Smooth muscle cell (in vitro differentiated cells): ENCODE data around the gene C10orf90. TPM values are rescaled to one million over a fixed set of nuclear protein-coding genes. Genes with fewer than 3 reads are reported as not detected.

Experiments used
- DNase-seq: peaks from one replicate; lab custom pipeline; 2025; ENCODE audit not compliant: unreplicated experiment; lab: John Stamatoyannopoulos, UW
- H2AFZ ChIP-seq: fragments of 200-600 bp; sonication (generic); 2 replicates; pipeline ENCODE4 v1.6.0; 2016; ENCODE audit warnings: antibody characterized with exemption, low read depth, mild to moderate bottlenecking
- H3F3A ChIP-seq: fragments of 200-600 bp; sonication (generic); 2 replicates; pipeline ENCODE4 v1.6.0; 2017; ENCODE audit warnings: antibody characterized with exemption, low read depth
- H3K27ac ChIP-seq: fragments of 200-600 bp; sonication (generic); 2 replicates; pipeline ENCODE4 v1.5.1; 2016; ENCODE audit warnings: low read depth, mild to moderate bottlenecking
- H3K27me3 ChIP-seq: fragments of 200-600 bp; sonication (generic); 2 replicates; pipeline ENCODE4 v1.6.1; 2016; ENCODE audit warnings: low read depth, mild to moderate bottlenecking
- H3K36me3 ChIP-seq: fragments of 200-600 bp; sonication (generic); 2 replicates; pipeline ENCODE4 v1.5.1; 2016; ENCODE audit warnings: low read depth
- H3K4me1 ChIP-seq: fragments of 200-600 bp; sonication (generic); 2 replicates; pipeline ENCODE4 v1.5.1; 2016; ENCODE audit warnings: low read depth
- H3K4me2 ChIP-seq: fragments of 200-600 bp; sonication (generic); 2 replicates; pipeline ENCODE4 v1.6.0; 2016; ENCODE audit warnings: mild to moderate bottlenecking
- H3K4me3 ChIP-seq: fragments of 200-600 bp; sonication (generic); 2 replicates; pipeline ENCODE4 v1.5.1; 2016; ENCODE audit warnings: mild to moderate bottlenecking
- H3K79me2 ChIP-seq: fragments of 200-600 bp; sonication (generic); 2 replicates; pipeline ENCODE4 v1.6.0; 2016; ENCODE audit warnings: low read depth, mild to moderate bottlenecking
- H3K9ac ChIP-seq: fragments of 200-600 bp; sonication (generic); 2 replicates; pipeline ENCODE4 v1.6.0; 2016; ENCODE audit warnings: low read depth
- H3K9me3 ChIP-seq: fragments of 200-600 bp; sonication (generic); replicated peaks from 2 replicates; pipeline ENCODE4 v1.5.1; 2016; ENCODE audit warnings: low read depth
- H4K20me1 ChIP-seq: fragments of 200-600 bp; sonication (generic); 2 replicates; pipeline ENCODE4 v1.6.0; 2016; ENCODE audit warnings: low read depth
- WGBS: methylation state at CpG from one replicate; pipeline ENCODE4 v1.1.7; 2016; ENCODE audit warnings: low lambda C conversion rate; 5-methylcytosine and 5-hydroxymethylcytosine counted together
- polyA plus RNA-seq: library from polyadenylated mRNA; unstranded; fragments of >200 nt; fragmentation: Nextera tagmentation; extraction: Ambion mirVana; gene quantifications from 2 replicates; pipeline ENCODE4 v1.2.1, GENCODE V29; 2016
- total RNA-seq: library from RNA; depleted of rRNA; stranded (reverse); fragments of >200 nt; gene quantifications from 2 replicates; pipeline ENCODE4 v1.2.3, GENCODE V29; 2014
- TF ChIP-seq, protein P1 (sequence below): fragments of 200-600 bp; sonication (generic); IDR thresholded peaks from 2 replicates; pipeline ENCODE4 v1.5.1; 2017; ENCODE audit warnings: borderline replicate concordance, mild to moderate bottlenecking, antibody characterized with exemption; ENCODE audit not compliant: insufficient read depth, poor library complexity, severe bottlenecking

The C10orf90 gene
- total and polyA plus RNA-seq, 2 experiments from 2014 or later: 0.10 to 1.8 TPM

GRCh38 chr10:126637501-126637900, 33.0 kb downstream of the C10orf90 start:
- Histone ChIP-seq H3K4me3 (no peak overlapping the region), H3K4me1 (no peaks in the 10 kb centered on the region), H3K27ac (no peak overlapping the region), H3F3A (no peaks in the 10 kb centered on the region), H4K20me1 (no peaks in the 10 kb centered on the region), H3K79me2 (no peaks in the 10 kb centered on the region), H3K36me3 (no peaks in the 10 kb centered on the region), H3K27me3 (no peaks in the 10 kb centered on the region), H3K9ac (no peak overlapping the region), H3K4me2 (no peak overlapping the region), H3K9me3 (no peaks in the 10 kb centered on the region), H2AFZ (no peak overlapping the region)
- WGBS: 91% methylated on average over 5 of the region's 5 CpGs
- TF ChIP-seq, protein P1, sequence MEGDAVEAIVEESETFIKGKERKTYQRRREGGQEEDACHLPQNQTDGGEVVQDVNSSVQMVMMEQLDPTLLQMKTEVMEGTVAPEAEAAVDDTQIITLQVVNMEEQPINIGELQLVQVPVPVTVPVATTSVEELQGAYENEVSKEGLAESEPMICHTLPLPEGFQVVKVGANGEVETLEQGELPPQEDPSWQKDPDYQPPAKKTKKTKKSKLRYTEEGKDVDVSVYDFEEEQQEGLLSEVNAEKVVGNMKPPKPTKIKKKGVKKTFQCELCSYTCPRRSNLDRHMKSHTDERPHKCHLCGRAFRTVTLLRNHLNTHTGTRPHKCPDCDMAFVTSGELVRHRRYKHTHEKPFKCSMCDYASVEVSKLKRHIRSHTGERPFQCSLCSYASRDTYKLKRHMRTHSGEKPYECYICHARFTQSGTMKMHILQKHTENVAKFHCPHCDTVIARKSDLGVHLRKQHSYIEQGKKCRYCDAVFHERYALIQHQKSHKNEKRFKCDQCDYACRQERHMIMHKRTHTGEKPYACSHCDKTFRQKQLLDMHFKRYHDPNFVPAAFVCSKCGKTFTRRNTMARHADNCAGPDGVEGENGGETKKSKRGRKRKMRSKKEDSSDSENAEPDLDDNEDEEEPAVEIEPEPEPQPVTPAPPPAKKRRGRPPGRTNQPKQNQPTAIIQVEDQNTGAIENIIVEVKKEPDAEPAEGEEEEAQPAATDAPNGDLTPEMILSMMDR: no peak
- no peak for DNase-seq

GRCh38 chr10:126634911-126635310, 35.6 kb downstream of the C10orf90 start:
- H3K36me3 ChIP-seq: no peaks in the 10 kb centered on the region
- H2AFZ ChIP-seq: no peak overlapping the region
- H3F3A ChIP-seq: no peaks in the 10 kb centered on the region
- 58% methylated on average over 5 of the region's 5 CpGs for WGBS
- DNase-seq: no peak
- no peaks in the 10 kb centered on the region for H4K20me1 ChIP-seq
- H3K4me1 ChIP-seq: no peaks in the 10 kb centered on the region
- no peak overlapping the region for H3K4me2 ChIP-seq
- H3K9me3 ChIP-seq: no peaks in the 10 kb centered on the region
- H3K9ac ChIP-seq: no peak overlapping the region
- no peak overlapping the region for H3K4me3 ChIP-seq
- peaks cover 8% of the 10 kb centered on the region for H3K27me3 ChIP-seq
- TF ChIP-seq, protein P1: no peak
- H3K27ac ChIP-seq: no peak overlapping the region
- H3K79me2 ChIP-seq: no peaks in the 10 kb centered on the region

- WGBS: 88% methylated on average over 2 of the region's 2 CpGs
- no peak overlapping the region for H2AFZ ChIP-seq
- no peak overlapping the region for H3K4me2 ChIP-seq
- H3K4me1 ChIP-seq: no peaks in the 10 kb centered on the region
- H4K20me1 ChIP-seq: no peaks in the 10 kb centered on the region
- H3K79me2 ChIP-seq: no peaks in the 10 kb centered on the region
- no peak overlapping the region for H3K9ac ChIP-seq
- DNase-seq: no peak
- H3K4me3 ChIP-seq: no peak overlapping the region
- no peaks in the 10 kb centered on the region for H3K36me3 ChIP-seq
- TF ChIP-seq, protein P1: no peak
- no peaks in the 10 kb centered on the region for H3K9me3 ChIP-seq
- no peaks in the 10 kb centered on the region for H3F3A ChIP-seq
- H3K27ac ChIP-seq: no peak overlapping the region
- H3K27me3 ChIP-seq: peaks cover 8% of the 10 kb centered on the region
Measured at GRCh38 chr10:126634347-126634746, 36.1 kb downstream of the C10orf90 start.

GRCh38 chr10:126632705-126633104, 37.8 kb downstream of the C10orf90 start:
- WGBS: 93% methylated on average over 4 of the region's 4 CpGs
- H3K9ac ChIP-seq: no peak overlapping the region
- DNase-seq: no peak
- H3K4me1 ChIP-seq: no peaks in the 10 kb centered on the region
- H2AFZ ChIP-seq: no peak overlapping the region
- TF ChIP-seq, protein P1: no peak
- no peaks in the 10 kb centered on the region for H4K20me1 ChIP-seq
- no peak overlapping the region for H3K4me3 ChIP-seq
- peaks cover 8% of the 10 kb centered on the region for H3K27me3 ChIP-seq
- no peaks in the 10 kb centered on the region for H3F3A ChIP-seq
- H3K4me2 ChIP-seq: no peak overlapping the region
- no peaks in the 10 kb centered on the region for H3K9me3 ChIP-seq
- H3K79me2 ChIP-seq: no peaks in the 10 kb centered on the region
- H3K36me3 ChIP-seq: no peaks in the 10 kb centered on the region
- no peak overlapping the region for H3K27ac ChIP-seq
